Bone marrow (tissue), 2 donors: ENCODE results near the gene PRRC2B.
"Not testable (repeated sequence)": the region's sequence is repeated elsewhere in the genome, so short reads cannot be mapped to it uniquely, and the experiment has no call there.

Experiments used
- DNase-seq, 2 donors: peaks; one replicate each; lab custom pipeline; 2025; lab: John Stamatoyannopoulos, UW

The PRRC2B gene

DNA sequence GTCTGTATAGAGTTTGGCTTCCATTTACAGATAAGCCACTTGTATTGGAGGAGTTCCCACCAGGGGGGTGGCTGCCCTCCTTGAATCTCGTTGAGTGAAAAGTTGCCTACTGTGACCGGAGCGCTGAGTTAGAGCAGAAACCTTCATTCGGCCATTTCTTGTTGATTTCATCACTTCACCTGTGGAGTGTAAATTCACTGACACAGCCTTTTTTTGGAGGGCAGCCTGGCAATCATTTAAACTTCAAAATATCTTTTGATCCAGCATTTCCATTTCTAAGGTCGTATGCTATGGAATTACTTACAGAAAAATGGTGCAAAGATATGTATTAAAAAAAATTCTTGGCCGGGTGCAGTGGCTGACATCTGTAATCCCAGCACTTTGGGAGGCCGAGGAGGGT is 40.8 kb downstream of the PRRC2B start:
- DNase-seq: no peak

DNA sequence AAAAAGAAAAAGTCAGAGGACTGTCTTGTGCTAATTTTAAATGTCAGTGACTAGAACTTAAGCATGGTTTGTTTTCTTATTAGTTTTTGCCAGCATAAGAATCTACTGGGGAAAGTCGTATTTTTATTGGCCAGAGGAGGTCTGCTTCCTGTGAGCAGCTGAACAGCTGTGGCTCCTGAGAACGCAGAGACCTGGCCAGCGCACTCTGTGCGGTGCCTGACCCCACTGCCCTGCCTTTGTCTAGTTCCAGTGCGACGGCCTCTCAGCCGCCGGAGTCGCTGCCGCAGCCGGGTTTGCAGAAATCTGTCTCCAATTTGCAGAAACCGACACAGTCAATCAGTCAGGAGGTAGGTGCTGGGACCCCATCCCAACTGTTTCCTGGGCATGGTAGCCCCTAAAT is 42.5 kb downstream of the PRRC2B start:
- DNase-seq: no peak

DNA sequence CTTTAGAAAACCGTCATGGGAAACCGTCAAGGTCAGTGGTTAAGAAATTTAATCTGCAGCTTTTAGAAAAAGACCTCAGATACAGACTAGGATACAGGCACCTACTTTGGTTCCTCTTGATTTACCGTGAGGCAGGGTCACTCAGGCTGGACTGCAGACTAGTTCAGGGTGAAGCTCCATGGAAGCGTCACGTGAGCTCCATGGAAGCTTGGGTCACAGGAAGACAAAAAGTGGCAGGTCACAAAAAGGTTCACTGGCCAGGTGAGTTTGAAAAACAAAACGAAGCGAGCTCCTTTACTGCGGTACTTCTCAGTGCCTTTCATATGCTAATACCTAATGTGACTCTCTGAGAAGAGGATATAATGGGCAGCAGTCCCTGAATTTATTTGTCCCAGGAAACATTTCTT is 43.0 kb downstream of the PRRC2B start:
- no peak for DNase-seq

DNA sequence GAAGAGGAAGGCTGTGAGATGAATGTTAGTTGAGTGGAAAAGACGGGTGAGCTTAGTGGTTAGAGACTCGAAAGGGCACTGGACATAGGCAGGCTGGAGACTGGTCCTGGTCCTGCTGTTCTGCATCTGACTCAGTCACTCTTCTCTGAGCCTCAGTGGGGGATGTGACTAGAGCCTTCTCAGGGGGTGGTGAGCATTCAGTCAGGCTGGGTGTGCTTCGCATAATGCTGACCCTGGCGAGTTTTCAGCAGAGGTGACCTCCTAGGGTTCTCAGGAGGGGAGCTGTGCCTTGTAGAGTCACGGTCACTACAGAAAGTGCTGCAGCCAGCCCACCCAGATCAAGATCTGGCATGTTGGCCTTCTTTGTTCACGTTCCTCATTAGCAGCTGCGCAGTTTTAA is 44.3 kb downstream of the PRRC2B start:
- no peak for DNase-seq

DNA sequence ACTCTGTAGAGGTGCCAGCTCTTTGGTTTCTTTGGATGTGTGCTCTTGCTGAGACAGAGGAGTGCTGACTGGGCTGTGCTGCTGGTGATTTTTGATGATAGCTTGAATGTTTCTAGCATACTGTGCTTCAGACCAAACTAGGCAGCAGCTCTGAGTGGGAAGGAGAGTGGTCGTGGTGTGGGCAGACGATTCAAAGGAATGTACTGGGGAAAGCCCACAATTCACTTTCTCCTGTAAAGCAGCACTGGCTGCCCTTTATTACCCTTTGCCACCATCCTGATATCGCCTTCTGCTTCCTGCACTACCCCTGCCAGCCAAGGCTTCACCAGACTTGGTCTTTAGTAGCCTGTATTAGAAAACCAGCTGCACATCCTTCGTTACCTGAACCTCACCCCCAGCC is 45.3 kb downstream of the PRRC2B start:
- DNase-seq: no peak

DNA sequence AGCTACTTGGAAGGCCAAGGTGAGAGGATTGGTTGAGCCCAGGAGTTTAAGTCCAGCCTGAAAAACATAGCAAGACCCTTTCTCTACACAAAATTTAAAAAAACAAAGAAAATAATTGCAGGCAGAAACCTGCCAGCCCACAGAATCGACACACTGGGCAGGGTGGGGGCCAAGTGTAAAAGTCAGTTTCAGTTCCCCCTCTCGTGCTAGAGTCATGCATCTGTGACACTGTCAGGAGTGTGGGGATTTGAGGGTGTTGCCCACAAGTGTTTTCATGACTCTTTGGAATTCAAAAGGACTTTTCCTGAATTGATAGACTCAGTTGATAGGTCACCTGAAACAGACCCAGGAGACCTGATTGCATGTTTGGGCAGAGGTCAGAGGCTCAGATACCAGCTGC is 47.6 kb downstream of the PRRC2B start:
- no peak for DNase-seq

DNA sequence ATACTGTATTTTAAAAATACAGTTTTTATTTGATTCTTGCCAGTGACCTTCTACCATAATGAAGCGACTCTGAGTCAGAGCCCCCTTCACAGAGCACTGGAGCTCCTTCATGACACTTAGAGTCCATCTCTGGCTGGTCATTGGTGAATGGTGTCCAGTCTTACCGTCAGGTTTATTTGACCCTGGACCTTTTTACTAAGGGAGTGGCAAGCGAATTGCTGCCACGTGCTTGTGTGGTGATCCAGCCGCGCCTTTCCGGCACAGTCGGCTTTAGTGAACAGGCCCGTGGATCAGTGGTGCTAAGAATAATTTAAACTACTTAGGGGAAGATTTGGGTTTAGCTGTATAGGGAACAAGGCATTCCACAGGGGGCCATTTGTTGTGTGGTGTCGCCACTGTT is 48.5 kb downstream of the PRRC2B start:
- no peak for DNase-seq

DNA sequence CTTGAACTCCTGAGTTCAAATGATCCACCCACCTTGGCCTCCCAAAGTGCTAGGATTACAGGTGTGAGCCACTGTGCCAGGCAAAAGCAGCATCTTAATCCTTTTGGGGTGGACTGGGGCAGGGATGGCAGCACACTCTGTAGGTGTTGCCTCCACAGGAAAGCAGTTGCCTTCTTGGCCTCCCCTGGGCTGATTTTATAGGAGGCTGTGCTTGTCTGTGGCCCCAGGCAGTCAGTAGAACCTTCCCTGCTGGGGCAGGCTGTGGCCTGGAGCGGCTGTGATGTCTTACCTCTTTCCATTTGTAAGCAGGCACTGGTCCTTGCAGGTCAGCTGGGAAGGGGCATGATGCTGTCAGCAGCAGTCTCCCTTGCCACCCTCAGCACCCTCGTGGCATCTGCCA is 49.8 kb downstream of the PRRC2B start:
- DNase-seq: no peak

DNA sequence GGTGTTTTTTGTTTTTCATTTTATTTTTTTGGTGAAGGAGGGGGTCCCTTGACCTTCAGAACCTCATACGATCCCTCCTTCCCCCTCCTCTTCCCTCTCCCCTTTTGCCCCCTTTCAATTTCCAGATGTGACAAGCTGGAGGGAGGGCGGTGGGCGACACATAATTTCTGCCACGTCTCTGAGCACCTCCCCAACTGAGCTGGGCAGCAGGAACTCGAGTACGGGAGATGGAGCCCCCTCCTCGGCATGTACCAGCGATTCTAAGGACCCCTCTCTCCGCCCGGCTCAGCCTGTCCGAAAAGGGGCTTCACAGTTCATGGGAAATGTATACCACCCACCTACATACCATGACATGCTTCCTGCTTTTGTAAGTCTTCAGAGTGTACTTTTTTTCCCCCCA is 52.4 kb downstream of the PRRC2B start:
- DNase-seq: no peak

DNA sequence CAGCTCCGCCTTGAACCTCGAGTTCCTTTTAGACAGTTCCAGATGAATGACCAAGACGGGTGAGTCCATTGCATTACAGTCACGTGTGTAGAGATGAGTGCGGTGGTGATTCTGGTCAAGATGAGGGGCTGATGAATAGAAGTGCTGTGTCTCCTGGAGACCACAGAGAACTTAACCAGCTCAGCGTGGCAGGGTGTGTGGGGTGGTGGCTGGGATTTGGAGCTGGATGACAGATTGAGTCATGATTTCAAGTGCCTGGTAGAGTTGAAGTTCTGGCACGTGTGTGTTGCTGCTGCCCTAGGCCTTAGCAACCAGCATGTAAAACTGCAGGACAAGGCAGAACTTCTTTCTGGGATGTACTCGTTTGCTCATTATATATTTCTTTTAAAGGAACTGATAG is 53.3 kb downstream of the PRRC2B start:
- DNase-seq: no peak

DNA sequence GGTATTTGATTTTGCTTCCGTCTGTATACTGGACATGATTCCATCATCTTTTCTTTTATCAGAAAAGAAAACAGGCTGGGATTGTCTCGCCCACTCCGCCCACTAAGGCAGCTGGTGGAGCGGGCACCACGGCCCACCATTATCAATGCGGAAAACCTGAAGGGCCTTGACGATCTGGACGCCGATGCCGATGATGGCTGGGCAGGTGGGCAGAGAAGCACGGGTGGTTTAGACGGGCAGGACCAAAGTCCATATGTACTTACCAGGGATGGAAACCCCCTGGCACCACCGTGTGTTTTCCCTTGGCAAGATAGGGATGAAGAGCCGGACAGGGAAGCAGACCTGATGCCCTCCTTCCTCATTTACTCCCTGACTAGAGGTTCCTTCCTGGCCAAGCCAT is 53.7 kb downstream of the PRRC2B start:
- DNase-seq: no peak

DNA sequence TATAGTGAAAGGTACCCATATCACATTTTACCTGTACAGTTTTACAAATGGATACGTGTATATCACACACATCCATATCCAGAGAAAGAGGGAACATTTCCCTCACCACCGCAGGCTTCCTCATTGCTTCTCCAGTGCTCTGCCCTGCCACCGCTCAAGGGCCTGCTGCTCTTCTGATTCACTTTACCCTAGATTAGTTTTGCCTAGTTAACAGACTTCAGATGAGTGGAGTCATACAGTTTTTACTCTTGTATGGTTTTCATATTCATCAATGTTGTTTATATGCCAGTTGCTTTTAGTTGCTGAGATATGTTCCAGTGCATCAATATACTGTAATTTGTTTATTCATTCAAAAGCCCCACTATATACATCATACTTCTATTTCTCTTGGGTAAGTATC is 54.9 kb downstream of the PRRC2B start:
- no peak for DNase-seq

DNA sequence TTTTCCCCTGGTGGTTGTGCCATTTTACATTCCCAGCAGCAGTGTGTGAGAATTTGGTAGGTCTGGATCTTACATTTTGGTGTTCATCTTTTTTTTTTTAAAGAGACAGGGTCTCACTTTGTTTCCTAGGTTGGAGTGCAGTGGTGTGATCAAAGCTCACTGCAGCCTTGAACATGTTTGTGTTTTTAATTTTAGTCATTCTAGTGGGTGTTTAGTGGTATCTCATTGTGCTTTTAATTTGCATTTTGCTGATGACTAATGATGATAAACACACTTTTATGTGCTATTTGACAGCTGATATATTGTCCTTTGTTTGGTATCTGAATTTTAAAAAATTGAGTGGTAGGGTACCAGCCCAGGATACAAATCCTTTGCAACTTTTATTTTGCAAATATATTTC is 55.4 kb downstream of the PRRC2B start:
- DNase-seq: no peak

DNA sequence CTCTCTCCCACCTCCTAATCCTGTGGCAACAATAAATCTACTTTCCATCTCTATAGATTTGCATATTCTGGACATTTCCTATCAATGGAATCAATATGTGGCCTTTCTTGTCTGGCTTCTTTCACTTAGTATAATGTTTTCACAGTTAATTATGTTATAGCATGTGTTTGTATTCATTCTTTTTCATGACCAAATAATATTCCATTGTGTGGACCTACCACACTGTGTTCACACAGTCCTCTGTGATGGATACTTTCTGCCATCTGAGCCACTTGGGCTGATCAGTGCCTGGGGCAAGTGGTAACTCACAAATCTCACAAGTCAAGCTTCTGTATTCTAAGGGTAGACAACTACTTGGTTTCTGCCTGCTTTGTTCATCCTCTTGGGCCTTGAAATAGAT is 60.1 kb downstream of the PRRC2B start:
- DNase-seq: no peak

DNA sequence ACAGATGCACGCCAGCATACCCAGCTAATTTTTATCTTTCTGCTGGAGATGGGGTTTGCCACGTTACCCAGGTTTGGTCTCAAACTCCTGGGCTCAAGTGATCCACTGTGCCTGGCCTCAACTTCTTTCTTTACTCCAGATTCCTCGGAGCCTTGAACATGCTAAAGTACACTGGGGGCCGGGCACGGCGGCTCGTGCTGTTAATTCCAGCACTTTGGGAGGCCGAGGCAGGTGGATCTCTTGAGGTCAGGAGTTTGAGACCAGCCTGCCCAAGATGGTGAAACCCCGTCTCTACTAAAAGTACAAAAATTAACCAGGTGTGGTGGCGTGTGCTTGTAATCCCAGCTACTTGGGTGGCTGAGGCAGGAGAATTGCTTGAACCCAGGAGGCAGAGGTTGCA is 61.8 kb downstream of the PRRC2B start:
- not testable (repeated sequence) for DNase-seq

DNA sequence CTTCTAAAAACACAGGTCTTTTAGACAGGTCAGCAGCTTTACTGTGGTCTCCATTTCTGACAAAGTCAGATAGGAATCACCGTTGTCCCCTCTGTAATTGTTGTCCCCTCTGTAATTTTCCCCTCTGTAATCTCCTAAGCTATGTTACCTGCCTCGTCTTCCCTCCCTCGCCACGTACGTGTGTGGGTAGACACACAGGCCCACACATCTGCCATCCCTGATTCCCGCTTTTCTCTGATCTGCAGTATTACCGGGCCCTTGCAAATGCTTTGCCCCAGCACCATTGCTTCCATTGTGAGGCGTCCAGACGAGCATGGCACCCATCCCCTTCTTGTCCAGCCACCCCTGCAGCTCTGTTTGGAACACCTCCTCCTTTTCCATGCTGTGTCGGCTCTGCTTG is 63.9 kb downstream of the PRRC2B start:
- no peak for DNase-seq

DNA sequence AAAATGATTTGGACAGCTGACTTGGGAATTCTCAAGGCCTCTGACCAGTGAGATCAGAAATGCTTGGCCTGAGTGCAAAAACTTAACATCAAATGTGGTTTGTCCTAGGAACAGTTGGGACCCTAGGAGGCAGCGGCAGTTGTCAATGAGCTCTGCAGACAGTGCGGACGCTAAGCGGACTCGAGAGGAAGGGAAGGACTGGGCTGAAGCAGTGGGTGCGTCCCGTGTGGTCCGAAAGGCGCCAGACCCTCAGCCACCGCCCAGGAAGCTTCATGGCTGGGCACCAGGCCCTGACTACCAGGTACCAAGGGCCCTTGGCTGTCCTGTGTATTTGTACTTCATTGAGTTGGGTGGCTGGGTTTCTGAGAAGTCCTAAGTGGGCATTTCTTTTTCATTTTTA is 65.2 kb downstream of the PRRC2B start:
- DNase-seq: no peak

DNA sequence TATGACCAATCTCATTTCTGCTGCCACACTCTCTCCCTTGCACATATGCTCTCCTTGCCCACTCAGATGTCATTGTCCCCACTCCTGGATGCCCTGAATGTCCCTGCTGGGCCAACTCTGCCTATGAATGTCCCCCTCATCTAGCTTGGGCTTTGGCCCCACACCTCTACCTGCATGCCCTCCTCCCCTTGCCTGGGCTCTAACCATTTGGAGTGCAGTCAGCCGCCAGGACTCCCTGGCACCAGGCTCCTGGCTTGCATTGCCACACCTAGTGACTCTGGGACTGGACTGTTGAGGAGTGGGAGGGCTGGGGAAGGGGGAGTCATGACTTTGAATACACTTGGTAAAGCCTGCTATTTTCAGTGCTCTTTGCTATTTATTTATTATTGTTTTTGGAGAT is 67.3 kb downstream of the PRRC2B start:
- DNase-seq: no peak

DNA sequence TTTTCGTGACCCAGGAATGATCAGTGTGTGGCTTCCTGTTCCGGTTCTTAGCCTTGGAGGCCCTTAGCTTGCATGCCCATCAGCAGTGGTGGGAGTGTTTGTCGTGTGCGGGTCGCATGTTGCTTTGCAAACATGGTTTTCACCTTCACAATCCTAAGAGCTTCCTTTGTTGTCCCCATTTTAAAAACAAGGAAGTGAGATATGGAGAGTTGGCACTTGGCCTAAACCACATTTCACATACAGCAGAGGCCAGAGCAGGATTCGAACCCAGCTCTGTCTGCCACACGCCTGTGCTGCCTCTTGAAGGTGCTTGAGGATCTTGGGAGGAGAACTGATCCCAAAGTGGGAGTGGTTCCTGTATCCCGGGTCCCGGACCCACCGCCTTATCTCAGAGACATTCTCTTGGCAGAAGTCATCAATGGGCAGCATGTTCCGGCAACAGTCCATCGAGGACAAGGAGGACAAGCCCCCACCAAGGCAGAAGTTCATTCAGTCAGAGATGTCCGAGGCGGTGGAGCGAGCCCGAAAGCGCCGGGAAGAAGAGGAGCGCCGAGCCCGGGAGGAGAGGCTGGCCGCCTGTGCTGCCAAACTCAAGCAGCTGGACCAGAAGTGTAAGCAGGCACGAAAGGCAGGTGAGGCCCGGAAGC is 70.6 kb downstream of the PRRC2B start:
- DNase-seq: no peak

DNA sequence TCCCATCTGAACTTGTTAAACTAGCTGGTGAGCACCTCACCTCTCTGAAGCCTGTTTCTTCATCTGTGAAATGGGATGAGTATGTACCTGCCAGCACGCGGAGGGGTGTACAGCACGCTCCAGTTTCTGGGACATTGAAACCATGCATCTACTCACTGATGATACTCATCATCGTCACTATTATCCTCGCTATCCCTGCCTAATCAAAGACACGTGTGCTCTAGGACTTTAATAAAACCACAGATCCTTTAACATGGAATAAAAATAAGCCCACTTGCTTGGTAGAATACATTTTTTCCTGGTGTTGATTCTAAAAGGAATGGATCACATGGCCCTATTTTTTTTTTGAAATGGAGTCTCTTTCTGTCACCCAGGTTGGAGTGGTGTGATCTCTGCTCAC is 71.5 kb downstream of the PRRC2B start:
- no peak for DNase-seq

DNA sequence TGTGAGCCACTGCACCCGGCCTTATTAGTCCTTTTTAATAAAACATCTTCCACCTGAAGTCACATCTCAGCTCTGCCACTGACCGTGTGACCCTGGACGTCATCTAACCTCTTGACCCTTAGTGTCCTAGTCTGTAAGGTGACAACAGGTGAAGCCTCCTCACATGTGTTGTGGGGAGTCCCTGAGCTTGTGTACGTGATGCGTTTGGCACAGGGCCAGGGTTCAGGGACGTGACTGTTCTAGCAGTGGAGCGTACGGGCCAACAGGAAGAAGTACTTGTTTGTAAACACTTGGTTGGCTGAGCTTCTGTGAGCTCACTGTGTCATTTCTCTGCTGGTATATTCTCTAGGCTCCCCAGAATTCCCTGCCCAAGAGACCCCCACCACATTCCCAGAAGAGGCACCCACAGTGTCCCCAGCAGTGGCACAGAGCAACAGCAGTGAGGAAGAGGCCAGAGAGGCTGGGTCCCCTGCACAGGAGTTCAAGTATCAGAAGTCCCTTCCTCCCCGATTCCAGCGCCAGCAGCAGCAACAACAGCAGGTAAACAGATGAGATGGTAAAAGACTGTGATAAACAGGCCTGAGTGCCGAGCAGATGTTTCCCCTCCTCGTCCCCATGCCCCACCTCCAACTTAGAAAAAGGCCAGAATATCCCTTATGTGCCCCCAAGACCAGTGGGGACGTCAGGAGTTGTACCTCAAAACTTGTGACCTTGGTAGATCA is 73.5 kb downstream of the PRRC2B start:
- DNase-seq: no peak

DNA sequence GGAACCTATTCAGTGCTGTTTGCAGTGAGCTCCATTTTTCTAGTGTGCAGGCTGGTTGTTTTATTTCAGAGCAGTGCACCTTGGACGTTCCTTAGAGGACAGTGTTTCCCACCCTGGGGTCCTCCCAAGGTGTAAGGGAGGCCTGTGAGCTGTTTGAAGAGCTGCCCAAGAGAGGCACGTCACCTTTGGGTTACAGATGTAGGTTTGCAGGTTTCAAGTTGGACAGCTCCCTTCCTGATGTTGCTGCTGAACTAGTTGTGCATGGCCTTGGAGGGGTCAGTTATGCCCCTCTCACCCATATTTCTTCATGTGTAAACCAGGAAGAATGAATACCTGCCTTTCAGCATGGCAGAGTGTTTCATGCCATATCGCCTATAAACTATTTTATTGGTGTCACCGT is 74.1 kb downstream of the PRRC2B start:
- DNase-seq: no peak

DNA sequence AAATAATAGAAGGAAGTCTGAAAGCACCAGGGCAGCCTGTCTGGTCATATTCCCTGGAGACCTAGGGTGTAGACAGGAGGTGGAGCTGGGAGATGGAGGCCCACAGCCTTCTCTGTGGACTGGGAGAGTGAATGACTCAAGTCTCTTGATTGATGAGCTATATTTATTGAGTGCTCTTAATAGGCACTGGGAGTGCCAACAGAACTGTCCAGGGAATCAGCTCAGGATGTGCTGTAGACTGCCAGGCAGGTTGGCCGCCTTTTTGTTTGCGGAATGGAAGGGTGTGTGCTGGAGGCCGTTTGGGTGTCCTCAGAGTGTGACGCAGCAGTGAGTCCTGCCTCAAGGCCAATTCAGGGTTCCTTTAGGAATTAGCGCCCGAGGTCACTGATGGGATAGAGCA is 75.5 kb downstream of the PRRC2B start:
- DNase-seq: no peak

DNA sequence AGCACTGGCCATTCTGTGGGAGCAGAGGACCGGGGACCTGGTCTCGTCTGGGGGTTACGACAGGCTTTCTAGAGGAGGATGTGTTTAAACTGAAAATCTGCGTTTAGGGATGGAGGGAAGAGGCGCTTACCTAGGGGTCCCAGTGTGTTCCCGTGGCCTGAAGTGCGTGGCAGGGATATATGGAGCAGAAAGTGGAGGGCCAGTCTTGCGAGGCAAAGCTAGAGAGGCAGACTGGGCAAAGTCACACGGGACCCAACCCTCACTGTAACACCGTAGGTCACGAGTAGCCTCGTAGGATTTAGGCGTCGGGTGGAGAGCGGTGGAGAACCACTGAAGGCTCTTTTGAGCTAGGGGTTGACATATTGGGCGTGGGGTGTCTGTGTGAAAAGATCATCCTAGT is 76.1 kb downstream of the PRRC2B start:
- DNase-seq: no peak
